GM18861 (cell line): ENCODE data around the gene EEF1B2.
"Not testable (repeated sequence)": the region's sequence is repeated elsewhere in the genome, so short reads cannot be mapped to it uniquely, and the experiment has no call there.

ENCODE experiments used
- ATAC-seq: cut with Tn5 transposase; IDR thresholded peaks from one replicate; pipeline ENCODE4 v1.9.1; 2021; ENCODE audit not compliant: unreplicated experiment

Gene EEF1B2

DNA sequence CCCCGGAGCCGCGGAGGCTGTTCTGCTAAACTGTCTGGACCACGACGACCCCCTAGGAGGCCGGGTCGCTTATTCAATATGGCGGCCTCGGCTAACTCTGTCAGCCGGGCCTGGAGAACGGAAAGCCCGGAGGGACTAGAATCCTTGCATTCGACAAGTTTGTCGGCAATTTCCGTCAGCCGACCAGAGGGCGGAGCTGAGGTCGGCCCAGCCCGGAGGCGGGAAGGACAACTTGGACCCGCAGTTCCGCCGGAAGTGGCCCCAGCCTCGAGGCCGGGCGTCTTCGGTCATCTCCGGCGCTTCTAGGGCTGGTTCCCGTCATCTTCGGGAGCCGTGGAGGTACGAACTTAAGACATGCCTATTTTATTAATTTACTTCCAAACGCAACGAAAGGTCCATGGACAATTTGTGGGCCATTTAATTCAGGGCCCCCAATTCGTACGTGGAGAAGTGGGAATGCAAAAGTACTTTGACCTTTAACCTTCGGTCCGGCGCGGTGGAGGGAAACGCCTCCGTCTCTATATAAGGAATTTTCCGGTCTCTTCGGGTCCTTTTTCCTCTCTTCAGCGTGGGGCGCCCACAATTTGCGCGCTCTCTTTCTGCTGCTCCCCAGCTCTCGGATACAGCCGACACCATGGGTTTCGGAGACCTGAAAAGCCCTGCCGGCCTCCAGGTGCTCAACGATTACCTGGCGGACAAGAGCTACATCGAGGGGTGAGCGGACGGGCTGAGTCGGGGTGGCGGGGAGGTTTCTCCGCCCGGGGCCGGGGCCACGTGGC is at the start of gene EEF1B2, which contains the start of gene NDUFS1:
Gene EEF1B2 (plus strand): TSS at position 550 of the 779 bp plus-strand sequence. CDS start 85 bp downstream, at position 635.
Gene NDUFS1 (minus strand): TSS at position 99 of the 779 bp plus-strand sequence. CDS start 5,766 bp downstream, outside the sequence.
- peak; percentile 94 for ATAC-seq

DNA sequence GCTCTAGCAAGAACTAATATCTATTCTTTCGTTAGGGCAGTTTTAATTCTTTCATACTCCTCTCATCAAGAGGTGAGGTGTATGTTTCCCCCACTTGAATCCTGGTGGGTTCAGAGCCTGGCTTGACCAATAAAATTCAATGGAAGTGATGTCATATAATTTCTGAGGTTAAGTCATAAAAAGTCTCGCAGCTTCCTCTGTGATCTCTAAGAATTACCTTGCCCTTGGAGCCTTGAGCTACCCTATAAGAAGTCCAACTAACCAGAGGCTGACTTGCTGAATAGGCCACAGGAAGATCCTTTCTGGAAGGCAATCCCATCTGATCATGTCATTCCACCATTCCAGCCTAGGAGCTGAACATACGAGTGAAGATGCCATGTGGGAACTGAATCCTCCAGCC is 47.6 kb upstream of the EEF1B2 start:
- ATAC-seq = no peak

DNA sequence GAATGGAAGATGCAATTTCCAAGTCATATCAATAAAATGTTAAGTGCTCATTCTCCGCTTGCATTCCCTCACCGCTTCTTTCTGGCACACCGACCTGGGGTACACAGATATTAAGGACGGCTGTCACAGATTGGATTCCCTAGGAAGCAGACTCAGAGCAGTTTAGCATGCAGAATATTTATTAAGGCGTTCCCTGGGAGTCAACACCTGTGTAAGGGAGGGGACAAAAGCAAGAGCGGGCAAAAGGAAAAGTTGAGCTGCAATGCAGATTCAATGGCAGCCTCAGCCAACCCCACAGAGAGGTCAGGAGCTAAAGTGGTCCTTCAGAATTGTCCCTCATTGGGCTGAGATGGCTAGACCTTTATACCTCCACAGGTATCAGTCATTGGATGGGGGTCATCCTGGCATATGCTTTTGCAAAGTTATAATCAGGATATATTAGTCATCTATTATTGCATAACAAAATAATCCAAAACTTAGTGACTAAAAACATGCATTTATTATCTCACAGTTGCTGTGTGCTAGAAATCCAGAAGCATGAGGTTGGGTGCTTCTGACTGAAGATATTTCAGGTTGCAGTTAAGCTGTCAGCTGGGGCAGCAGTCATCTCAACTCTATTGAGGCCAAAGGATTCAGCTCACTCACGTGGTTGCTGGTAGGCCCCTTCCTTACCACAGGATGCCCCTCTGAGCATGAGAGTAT is 46.7 kb upstream of the EEF1B2 start:
- no peak for ATAC-seq

DNA sequence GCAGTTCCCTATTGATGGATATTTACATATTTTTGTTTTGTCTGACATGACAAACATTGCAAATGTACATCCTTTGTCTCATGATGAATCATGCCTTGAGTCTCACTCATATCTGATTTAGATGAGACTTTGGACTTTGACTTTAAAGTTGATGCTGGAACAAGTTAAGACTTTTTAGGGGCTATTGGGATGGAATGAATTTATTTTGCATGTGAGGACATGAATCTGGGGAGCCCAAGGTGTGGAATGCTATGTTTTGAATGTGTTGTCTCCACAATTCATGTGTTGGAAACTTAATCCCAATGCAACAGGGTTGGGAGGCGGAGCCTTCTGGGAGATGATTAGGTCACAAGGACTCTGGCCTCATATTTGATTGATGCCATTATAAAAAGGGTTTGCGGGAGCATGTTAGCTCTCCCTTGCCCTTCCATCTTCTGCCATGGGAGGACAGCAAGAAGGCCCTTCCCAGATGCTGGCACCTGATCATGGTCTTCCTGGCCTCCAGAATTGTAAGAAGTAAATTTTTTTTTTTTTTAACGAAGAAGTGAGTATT is 44.6 kb upstream of the EEF1B2 start:
- no peak for ATAC-seq

- ATAC-seq = no peak
These were observed 43.4 kb upstream of the EEF1B2 start for GRCh38 chr2:206116278-206116677.

DNA sequence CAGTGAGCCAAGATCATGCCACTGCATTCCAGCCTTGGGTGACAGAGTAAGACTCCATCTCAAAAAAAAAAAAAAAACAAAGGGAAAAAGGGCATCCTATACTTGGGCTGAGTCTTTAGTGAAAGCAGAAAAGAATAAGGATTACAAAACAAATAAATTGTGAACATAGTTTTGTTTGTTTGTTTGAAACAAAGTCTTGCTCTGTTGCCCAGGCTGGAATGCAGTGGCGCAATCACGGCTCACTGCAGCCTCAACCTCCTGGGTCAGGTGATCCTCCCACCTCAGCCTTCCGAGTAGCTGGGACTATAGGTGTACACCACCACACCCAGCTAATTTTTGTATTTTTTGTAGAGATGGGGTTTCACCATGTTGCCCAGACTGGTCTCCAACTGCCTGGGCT is 37.1 kb upstream of the EEF1B2 start:
- not testable (repeated sequence) for ATAC-seq

- no peak for ATAC-seq
These were observed 33.8 kb upstream of the EEF1B2 start for GRCh38 chr2:206125901-206126300.

DNA sequence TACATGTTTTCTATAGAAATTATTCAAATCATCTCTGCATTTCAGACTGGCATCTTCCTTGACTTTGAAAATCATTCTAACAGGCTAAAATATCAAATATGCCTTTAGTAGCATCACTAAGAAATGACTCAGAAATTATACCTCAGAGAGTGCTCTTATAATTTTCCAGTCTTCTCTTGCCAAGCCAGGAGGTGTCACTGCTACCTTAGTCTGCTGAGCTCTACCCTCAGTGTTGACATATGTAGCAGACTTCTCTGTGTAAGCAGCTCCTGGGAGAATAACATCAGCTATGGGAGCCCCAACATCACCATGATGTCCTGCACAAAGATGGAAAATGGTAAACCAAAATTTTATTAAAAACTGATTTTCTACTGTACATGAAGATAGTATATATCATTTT is 32.0 kb upstream of the EEF1B2 start:
- no peak for ATAC-seq

- ATAC-seq = no peak
These were observed 16.2 kb upstream of the EEF1B2 start for GRCh38 chr2:206143451-206143850.

DNA sequence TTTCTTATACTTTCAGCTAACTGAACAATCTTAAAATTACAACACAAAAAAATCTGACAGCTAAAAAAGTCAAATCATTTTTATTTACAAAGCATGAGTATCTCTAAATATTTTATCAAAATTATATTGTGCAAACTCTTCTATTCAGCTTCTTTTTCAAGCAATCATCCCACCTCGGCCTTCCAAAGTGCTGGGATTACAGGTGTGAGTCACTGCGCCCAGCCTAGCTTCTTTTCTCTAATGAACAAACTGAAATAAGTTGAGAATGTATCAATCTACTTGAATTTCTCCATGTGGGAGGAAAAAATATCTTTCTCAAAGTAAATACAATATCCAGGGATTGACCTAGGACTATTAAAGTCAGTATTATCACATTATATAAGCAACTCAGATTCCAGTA is 15.3 kb upstream of the EEF1B2 start:
- no peak for ATAC-seq

- no peak for ATAC-seq
These were observed 14.0 kb upstream of the EEF1B2 start for GRCh38 chr2:206145665-206146064.

DNA sequence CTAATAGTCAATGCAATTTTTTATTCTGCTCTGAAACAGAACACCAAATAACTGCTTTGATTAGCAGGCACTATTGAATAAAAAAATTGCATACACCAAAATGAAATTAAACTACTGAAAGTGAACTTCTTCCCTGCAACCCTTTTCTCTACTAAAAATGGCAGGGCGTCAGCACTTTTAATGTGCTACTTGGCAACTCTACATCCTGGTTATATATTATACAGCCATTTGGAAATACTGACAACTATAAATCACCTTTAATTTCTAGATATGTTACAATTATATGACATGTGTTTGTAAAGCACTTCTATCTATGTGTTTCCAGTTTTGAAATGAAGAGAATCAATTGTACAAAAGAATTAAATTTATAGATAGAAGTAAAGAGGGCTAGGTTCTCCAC is 10.4 kb upstream of the EEF1B2 start:
- no peak for ATAC-seq

GRCh38 chr2:206150168-206150567 is 9.5 kb upstream of the EEF1B2 start:
- no peak for ATAC-seq

DNA sequence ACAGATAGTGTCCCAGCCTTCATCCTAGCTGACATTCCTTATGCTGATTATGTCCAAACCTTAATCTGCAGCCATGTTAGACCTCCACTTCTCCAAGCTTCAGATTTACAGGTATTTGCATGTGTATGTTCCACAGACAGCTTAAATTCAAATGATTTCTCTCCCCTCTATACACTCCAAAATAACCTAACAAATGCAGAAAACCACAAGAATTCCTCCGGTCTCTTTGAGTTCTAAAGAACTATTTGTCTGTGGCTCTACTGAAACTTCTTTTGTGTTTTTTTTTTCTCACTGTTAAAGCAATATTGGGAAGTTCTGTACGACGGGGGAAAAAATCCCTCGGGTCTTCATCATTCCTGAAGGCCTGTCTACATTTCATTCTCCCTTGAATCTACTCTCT is 9.1 kb upstream of the EEF1B2 start:
- no peak for ATAC-seq

GRCh38 chr2:206154197-206154596 is 5.5 kb upstream of the EEF1B2 start:
- ATAC-seq = peak; percentile 76

- ATAC-seq = not testable (repeated sequence)
These were observed 2.7 kb upstream of the EEF1B2 start for GRCh38 chr2:206157014-206157413.

- peak; percentile 0 for ATAC-seq
These were observed 941 bp upstream of the EEF1B2 start for GRCh38 chr2:206158563-206159345.

DNA sequence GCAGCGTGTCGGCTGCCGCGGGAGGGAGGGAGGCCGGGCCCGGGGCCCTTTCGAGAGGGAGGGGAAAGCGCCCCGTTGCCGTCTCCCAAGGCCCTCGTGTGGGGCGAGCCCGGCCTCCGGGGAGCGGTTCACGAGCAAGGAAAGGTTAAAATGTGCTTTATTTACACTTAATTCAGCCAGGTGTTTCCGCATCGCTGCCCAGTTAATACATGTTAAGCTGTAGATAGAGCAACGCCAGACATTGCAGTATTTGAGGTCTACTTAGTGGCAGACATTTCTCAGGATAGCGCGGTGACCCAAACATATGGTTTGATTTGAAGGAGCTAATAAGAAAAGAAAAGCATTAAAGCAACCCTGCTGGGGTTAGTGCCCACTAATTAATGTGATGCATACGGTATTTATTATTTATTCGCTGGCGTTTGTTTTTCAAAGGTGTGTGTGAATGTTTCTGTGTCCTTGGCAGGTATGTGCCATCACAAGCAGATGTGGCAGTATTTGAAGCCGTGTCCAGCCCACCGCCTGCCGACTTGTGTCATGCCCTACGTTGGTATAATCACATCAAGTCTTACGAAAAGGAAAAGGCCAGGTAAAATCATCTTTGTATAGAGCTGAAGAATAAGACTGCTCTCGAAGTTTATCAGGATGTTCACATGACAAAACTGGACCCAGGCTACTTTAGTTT is 571 bp downstream of the EEF1B2 start:
- ATAC-seq = peak; percentile 33

DNA sequence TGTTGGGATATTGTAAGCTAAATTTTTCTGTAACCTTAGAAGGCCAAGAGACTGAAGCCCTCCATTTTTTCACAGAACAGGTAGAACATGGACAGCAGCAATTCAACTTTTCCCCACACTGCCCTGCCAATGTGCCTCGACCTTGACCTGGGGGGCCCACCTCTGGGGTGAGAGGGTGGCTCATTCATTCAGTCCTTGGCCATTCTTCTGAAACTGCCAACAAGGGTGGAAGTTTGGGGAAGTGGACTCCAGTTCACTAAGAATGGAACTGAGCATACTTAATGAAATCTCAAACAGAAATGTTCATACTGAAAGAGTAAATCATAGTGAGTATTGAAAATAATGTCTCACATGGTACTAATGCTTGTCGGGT is 1.1 kb downstream of the EEF1B2 start:
- ATAC-seq = no peak

DNA sequence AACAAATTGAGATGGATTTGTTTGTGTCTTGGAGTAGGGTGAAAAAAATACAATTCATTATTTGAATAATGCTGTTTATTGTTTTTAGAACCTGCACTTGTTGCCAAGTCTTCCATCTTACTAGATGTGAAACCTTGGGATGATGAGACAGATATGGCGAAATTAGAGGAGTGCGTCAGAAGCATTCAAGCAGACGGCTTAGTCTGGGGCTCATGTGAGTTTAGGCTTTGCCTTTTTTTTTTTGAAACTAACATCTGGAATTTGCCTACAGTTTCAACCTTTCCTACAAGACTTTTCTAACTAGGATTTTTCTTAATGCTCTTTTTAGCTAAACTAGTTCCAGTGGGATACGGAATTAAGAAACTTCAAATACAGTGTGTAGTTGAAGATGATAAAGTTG is 2.7 kb downstream of the EEF1B2 start:
- not testable (repeated sequence) for ATAC-seq
